K562 (cell line): Measurements from ENCODE around the gene ZNF169. TPM values are rescaled to one million over a fixed set of nuclear protein-coding genes. Genes with fewer than 3 reads are reported as not detected.
A peak's percentile ranks its signal among the peaks of the same experiment; 100 is the strongest.

Source experiments
- ATAC-seq: fragments of 200-7000 bp; cut with Tn5 transposase; 3 replicates; pipeline ENCODE4 v1.9.1; 2020; ENCODE audit warnings: moderate library complexity
- BruUV-seq: library from RNA; stranded (reverse); fragments of 400-500 nt; replicated peaks from 2 replicates; lab custom pipeline; 2021; lab: Mats Ljungman, UMichigan
- CTCF ChIA-PET: fragments of 300-600 bp; formaldehyde crosslinking; extraction: SDS; loops from one replicate; lab custom pipeline; 2021; ENCODE audit warnings: low intra/inter-chr PET ratio; lab: Yijun Ruan, JAX
- POLR2A ChIA-PET: fragments of 300-600, 350-650 bp; sonication (Branson Sonifier 250); formaldehyde crosslinking; extraction: SDS; loops from one replicate; lab custom pipeline; 2021; ENCODE audit warnings: antibody characterized with exemption, inconsistent platforms; lab: Yijun Ruan, JAX
- DNase-seq, 4 experiments: peaks; one replicate each; pipeline versions ENCODE4 v3.0.0 to v3.0.0-alpha.2; 2011 to 2018; ENCODE audit warnings: low spot score in 3 of 4, mixed read lengths in 3 of 4; ENCODE audit errors: extremely low read depth in 1 of 4
- FAIRE-seq: peaks from 2 replicates; lab custom pipeline; 2011; peaks lifted over from hg19 to GRCh38; lab: Jason Lieb, UNC
- H2AFZ ChIP-seq: 2 replicates; pipeline ENCODE4 v1.6.0; 2011; ENCODE audit warnings: low read depth, low read length, control low read depth, inconsistent platforms
- H3K27ac ChIP-seq: fragments of 200-600 bp; 3 replicates; pipeline ENCODE4 v1.8.0; 2011; ENCODE audit warnings: low read depth, mild to moderate bottlenecking, control low read depth, inconsistent platforms, low read length, moderate library complexity, mixed read lengths; ENCODE audit errors: extremely low read depth
- H3K27me3 ChIP-seq, 2 experiments: fragments of 300-600 bp in 1 of 2; 2 replicates in 1 of 2; 3 replicates in 1 of 2; pipeline versions ENCODE4 v1.6.0 to v1.8.0; 2011; ENCODE audit warnings: inconsistent platforms in 2 of 2, low read length in 2 of 2, mild to moderate bottlenecking in 1 of 2, mixed read lengths in 1 of 2, moderate library complexity in 1 of 2; ENCODE audit not compliant: control insufficient read depth in 2 of 2, insufficient read depth in 2 of 2
- H3K36me3 ChIP-seq: fragments of 300-600 bp; 3 replicates; pipeline ENCODE4 v1.8.0; 2011; ENCODE audit warnings: mild to moderate bottlenecking, low read length, inconsistent platforms; ENCODE audit not compliant: control insufficient read depth, insufficient read depth
- H3K4me1 ChIP-seq, 2 experiments: fragments of 200-600 bp in 1 of 2; replicated peaks in 1 of 2; 2 replicates in 1 of 2; 3 replicates in 1 of 2; pipeline versions ENCODE4 v1.5.1 to v1.8.0; 2011; ENCODE audit warnings: inconsistent platforms in 2 of 2, low read length in 2 of 2, mild to moderate bottlenecking in 1 of 2, mixed read lengths in 1 of 2, moderate library complexity in 1 of 2; ENCODE audit not compliant: control insufficient read depth in 2 of 2, insufficient read depth in 2 of 2
- H3K4me2 ChIP-seq: 2 replicates; pipeline ENCODE4 v1.6.1; 2011; ENCODE audit warnings: low read length, control low read depth, inconsistent platforms, mixed read lengths; ENCODE audit not compliant: insufficient read depth
- H3K4me3 ChIP-seq: fragments of 200-600 bp; sonication (generic), shearing (Covaris generic); 2 replicates; pipeline ENCODE4 v1.5.1; 2016; ENCODE audit warnings: control low read depth, inconsistent platforms
- H3K79me2 ChIP-seq: fragments of 200-600 bp; 3 replicates; pipeline ENCODE4 v1.8.0; 2011; ENCODE audit warnings: low read length, inconsistent platforms; ENCODE audit not compliant: control insufficient read depth, insufficient read depth
- H3K9ac ChIP-seq, 2 experiments: 2 replicates each; pipeline versions ENCODE4 v1.6.0 to v1.6.1; 2011; ENCODE audit warnings: low read depth in 2 of 2, low read length in 2 of 2, control low read depth in 1 of 2, inconsistent platforms in 1 of 2, mild to moderate bottlenecking in 1 of 2, mixed read lengths in 1 of 2; ENCODE audit not compliant: insufficient read depth in 1 of 2
- H3K9me1 ChIP-seq: one replicate; pipeline ENCODE4 v1.6.0; 2011; ENCODE audit warnings: inconsistent platforms, mild to moderate bottlenecking, low read length, moderate library complexity; ENCODE audit not compliant: control insufficient read depth, insufficient read depth
- H3K9me3 ChIP-seq: replicated peaks from 2 replicates; pipeline ENCODE4 v1.5.1; 2011; ENCODE audit warnings: low read depth, low read length, inconsistent platforms; ENCODE audit not compliant: control insufficient read depth, insufficient read depth
- H4K20me1 ChIP-seq: replicated peaks from 2 replicates; pipeline ENCODE4 v1.6.1; 2011; ENCODE audit warnings: low read length, inconsistent platforms, mixed read lengths; ENCODE audit not compliant: control insufficient read depth, insufficient read depth
- CUX1 ChIP-seq: fragments of 200-800 bp; sonication (Bioruptor generic); IDR thresholded peaks from 2 replicates; pipeline ENCODE4 v1.6.1; 2016; ENCODE audit warnings: missing genetic modification characterization, missing compliant biosample characterization
- IRF1 ChIP-seq: sonication (generic); formaldehyde crosslinking; IDR thresholded peaks from 2 replicates; pipeline ENCODE4 v1.8.0; 2022; ENCODE audit warnings: missing genetic modification reagents, mild to moderate bottlenecking, borderline replicate concordance
- KLF6 ChIP-seq: fragments of 250-450 bp; sonication (Bioruptor Pico); IDR thresholded peaks from 2 replicates; pipeline ENCODE4 v1.4.0; 2020; ENCODE audit warnings: mild to moderate bottlenecking, moderate library complexity, borderline replicate concordance
- MYNN ChIP-seq, 2 experiments: sonication (generic); formaldehyde crosslinking in 1 of 2; IDR thresholded peaks; 2 replicates each; pipeline versions ENCODE4 v1.5.0 to v1.6.1; 2016 to 2020; ENCODE audit warnings: antibody characterized with exemption in 1 of 2, missing genetic modification reagents in 1 of 2
- NELFE ChIP-seq: IDR thresholded peaks from 2 replicates; pipeline ENCODE4 v1.6.1; 2011; ENCODE audit warnings: mild to moderate bottlenecking; ENCODE audit not compliant: insufficient read depth, insufficient read length
- PHF21A ChIP-seq: fragments of 450-650 bp; IDR thresholded peaks from 2 replicates; pipeline ENCODE4 v1.6.1; 2017; ENCODE audit warnings: low read depth, borderline replicate concordance
- PRMT5 ChIP-seq: sonication (generic); formaldehyde crosslinking; IDR thresholded peaks from 2 replicates; pipeline ENCODE4 v1.5.0; 2020; ENCODE audit warnings: missing genetic modification reagents
- RCOR1 ChIP-seq, 2 experiments: IDR thresholded peaks; 2 replicates each; pipeline ENCODE4 v1.6.1; 2012; ENCODE audit warnings: low read depth in 2 of 2, low read length in 2 of 2, borderline replicate concordance in 1 of 2, improper control_type of control experiment in 1 of 2
- WGBS: fragments of 100-300 bp; shearing (Covaris generic); methylation state at CpG from one replicate; pipeline ENCODE4 v1.1.6; 2016; ENCODE audit warnings: low coverage, mixed read lengths; ENCODE audit not compliant: insufficient coverage; ENCODE audit errors: missing lambda C conversion rate; 5-methylcytosine and 5-hydroxymethylcytosine counted together
- in situ Hi-C: fragments of 300-500 bp; cut with MboI; formaldehyde crosslinking; loops from 4 replicates; pipeline ENCODE4 v1.15.0; 2018; ENCODE audit warnings: inconsistent platforms, mixed read lengths
- intact Hi-C: fragments of 100-400 bp; cut with micrococcal nuclease; formaldehyde crosslinking; loops from 2 replicates; pipeline ENCODE4 v1.14.2; 2022
- polyA plus RNA-seq, 8 experiments: library from polyadenylated mRNA; depleted of rRNA in 4 of 8; stranded (reverse) in 5 of 8; unstranded in 3 of 8; fragments of >200 nt; fragmentation: Nextera tagmentation in 2 of 8; fragmentation: Illumina TruSeq in 1 of 8; extraction: Ambion mirVana in 2 of 8; extraction: Trizol in 1 of 8; gene quantifications; 2 replicates each; pipeline versions ENCODE4 v1.2.1 to v1.2.3, GENCODE V29; 2011 to 2014; ENCODE audit warnings: inconsistent platforms in 1 of 8, missing spikeins in 1 of 8
- total RNA-seq, 7 experiments: library from RNA; depleted of rRNA in 6 of 7; stranded (reverse); fragments of >200 nt in 6 of 7; fragmentation: Illumina TruSeq in 2 of 7; extraction: Trizol in 2 of 7; gene quantifications; 2 replicates each; pipeline versions ENCODE4 v1.2.1 to v1.2.3, GENCODE V29; 2011 to 2021; ENCODE audit warnings: low replicate concordance in 1 of 7

ZNF169 gene
- total and polyA plus RNA-seq, 9 of the 15 experiments (the other 6 are each of a cell fraction or from before 2014, with no cell fraction given): 2.0 to 16.2 (median 5.6) TPM

- peak in 1 of 2 experiments; percentile 56; a peak in 1 of 4 replicates for TF ChIP-seq RCOR1 (IDR thresholded peaks at IDR 0.05; ENCODE audit: borderline replicate concordance in 1 of 2, low read depth in 2 of 2, low read length in 2 of 2)
These were observed 40.0 kb downstream of the ZNF169 start (continued) for GRCh38 chr9:94298949-94299599.

- H3K9ac ChIP-seq: peak overlapping the region in 1 of 2 experiments; percentile 63; a peak in 1 of 4 replicates
- BruUV-seq: no TSS peak
- in situ Hi-C loops (no loop called here), intact Hi-C loops (no loop called here)
- 12% methylated on average over 20 of the region's 20 CpGs for WGBS
- POLR2A ChIA-PET: interaction anchor here (0.6 to 1.4 kb wide), 3 partner anchors 8 to 11 kb away, joined by 3 to 4 read pairs (median 4); no protein-coding TSS in a partner anchor
- H3K27me3 ChIP-seq: no peaks in the 10 kb centered on the region
- H3K4me3 ChIP-seq: no peak overlapping the region
- no peaks in the 10 kb centered on the region for H4K20me1 ChIP-seq
- peaks cover 24 to 47% of the 10 kb centered on the region in 2 experiments for H3K4me1 ChIP-seq
- ATAC-seq (peak; percentile 91), DNase-seq (peak; percentile 51 to 96 (median 67)), FAIRE-seq (peak; percentile 98)
- peak overlapping the region; percentile 71 for H3K4me2 ChIP-seq
- H2AFZ ChIP-seq: peak overlapping the region; percentile 33
- no peaks in the 10 kb centered on the region for H3K79me2 ChIP-seq
- H3K9me3 ChIP-seq: no peaks in the 10 kb centered on the region
- H3K36me3 ChIP-seq: peaks cover 2% of the 10 kb centered on the region; the same call in 1 of the 3 replicates
- CTCF ChIA-PET: no interaction called here
- peaks cover 5% of the 10 kb centered on the region for H3K9me1 ChIP-seq
- peak overlapping the region; percentile 57 for H3K27ac ChIP-seq
- peak; percentile 97 for TF ChIP-seq MYNN (IDR thresholded peaks at IDR 0.05)
- no peak for TF ChIP-seq MYNN (CRISPR knock-in tag; IDR thresholded peaks at IDR 0.05)
- no peak for TF ChIP-seq NELFE
- TF ChIP-seq PHF21A: no peak
- TF ChIP-seq IRF1 (CRISPR knock-in tag): no peak
- TF ChIP-seq KLF6 (CRISPR knock-in tag): no peak
- TF ChIP-seq CUX1: no peak
- TF ChIP-seq PRMT5 (CRISPR knock-in tag): no peak
These were observed 41.6 kb downstream of the ZNF169 start for GRCh38 chr9:94300470-94301301.
